ENCODE measurements around the gene ATG3. TPM values are rescaled to one million over a fixed set of nuclear protein-coding genes. Genes with fewer than 3 reads are reported as not detected.
A peak's percentile ranks its signal among the peaks of the same experiment; 100 is the strongest.

Gene ATG3
- total RNA-seq, 1 experiment from 2014 or later, result 75.1 TPM

GRCh38 chr3:112583105-112583504 lies 21.3 kb upstream of the ATG3 start:
- in situ Hi-C loops (cut with HindIII; ENCODE audit: low pct_unique_long_range_greater_than_20kb, low sequenced_read_pairs), result no loop called here
- no peak overlapping the region for H3K4me3 ChIP-seq (ENCODE audit: low read depth in 2 of 2, low read length in 2 of 2)
- H3K9me3 ChIP-seq (ENCODE audit: control insufficient read depth, insufficient read depth, low read depth, low read length), result no peaks in the 10 kb centered on the region
- no peak for TF ChIP-seq SIN3A (IDR thresholded peaks at IDR 0.05; ENCODE audit: borderline replicate concordance, insufficient read depth, low read depth, low read length)
- no peak for TF ChIP-seq REST (IDR thresholded peaks at IDR 0.05; ENCODE audit: insufficient read depth in 1 of 2, low read depth in 2 of 2, low read length in 1 of 2)
- no peak for TF ChIP-seq POLR2AphosphoS5 (IDR thresholded peaks at IDR 0.05; ENCODE audit: low read depth, low read length)
- no peak for TF ChIP-seq TCF7L2 (IDR thresholded peaks at IDR 0.05; ENCODE audit: low read depth, low read length)
- intact Hi-C loops (cut with micrococcal nuclease; ENCODE audit: unreplicated experiment), result loop anchor here (5.0 kb wide), 1 partner anchor 399 kb away; no protein-coding TSS in a partner anchor
- H3K27me3 ChIP-seq (ENCODE audit: control insufficient read depth, insufficient read depth, low read length), result no peaks in the 10 kb centered on the region
- no peaks in the 10 kb centered on the region for H3K4me1 ChIP-seq (ENCODE audit: control insufficient read depth, insufficient read depth, low read length)
- peaks cover 16% of the 10 kb centered on the region for H3K36me3 ChIP-seq (ENCODE audit: control insufficient read depth, insufficient read depth, low read length)
- no peak overlapping the region for H3K27ac ChIP-seq (ENCODE audit: low read length)
- BruUV-seq (replicated peaks), result no TSS peak
- CTCF ChIA-PET, result no interaction called here
- no peak for ATAC-seq
- POLR2A ChIA-PET, result no interaction called here
- no peak for DNase-seq (ENCODE audit: low read depth, low spot score)

GRCh38 chr3:112582244-112582874 lies 20.6 kb upstream of the ATG3 start:
- H3K27me3 ChIP-seq (ENCODE audit: control insufficient read depth, insufficient read depth, low read length), result no peaks in the 10 kb centered on the region
- ATAC-seq (no peak; the same call in 1 of the 2 replicates), DNase-seq (ENCODE audit: low read depth, low spot score) (peak; percentile 27)
- CTCF ChIA-PET, result interaction anchor here (0.8 kb wide), 1 partner anchor 24 kb away, joined by 3 read pairs; no protein-coding TSS in a partner anchor
- peaks cover 18% of the 10 kb centered on the region for H3K36me3 ChIP-seq (ENCODE audit: control insufficient read depth, insufficient read depth, low read length)
- BruUV-seq (replicated peaks), result no TSS peak
- no peak overlapping the region for H3K4me3 ChIP-seq (ENCODE audit: low read depth in 2 of 2, low read length in 2 of 2)
- intact Hi-C loops (cut with micrococcal nuclease; ENCODE audit: unreplicated experiment), result loop anchor here (5.0 kb wide), 1 partner anchor 400 kb away; no protein-coding TSS in a partner anchor
- in situ Hi-C loops (cut with HindIII; ENCODE audit: low pct_unique_long_range_greater_than_20kb, low sequenced_read_pairs), result no loop called here
- POLR2A ChIA-PET, result no interaction called here
- TF ChIP-seq CTCF (IDR thresholded peaks at IDR 0.05), result peak; percentile 74; the same call in 1 of the 2 replicates
- no peak for TF ChIP-seq POLR2AphosphoS5 (IDR thresholded peaks at IDR 0.05; ENCODE audit: low read depth, low read length)
- no peak overlapping the region for H3K27ac ChIP-seq (ENCODE audit: low read length)
- H3K9me3 ChIP-seq (ENCODE audit: control insufficient read depth, insufficient read depth, low read depth, low read length), result no peaks in the 10 kb centered on the region
- no peaks in the 10 kb centered on the region for H3K4me1 ChIP-seq (ENCODE audit: control insufficient read depth, insufficient read depth, low read length)

GRCh38 chr3:112579697-112580096 lies 17.9 kb upstream of the ATG3 start:
- CTCF ChIA-PET, result no interaction called here

More at GRCh38 chr3:112579697-112580096, 17.9 kb upstream of the ATG3 start:
- H3K36me3 ChIP-seq (ENCODE audit: control insufficient read depth, insufficient read depth, low read length), result peaks cover 19% of the 10 kb centered on the region
- no peaks in the 10 kb centered on the region for H3K4me1 ChIP-seq (ENCODE audit: control insufficient read depth, insufficient read depth, low read length)
- in situ Hi-C loops (cut with HindIII; ENCODE audit: low pct_unique_long_range_greater_than_20kb, low sequenced_read_pairs) (no loop called here), intact Hi-C loops (cut with micrococcal nuclease; ENCODE audit: unreplicated experiment) (loop anchor here (5.0 kb wide), 1 partner anchor 403 kb away; no protein-coding TSS in a partner anchor)
- TF ChIP-seq REST (IDR thresholded peaks at IDR 0.05; ENCODE audit: insufficient read depth in 1 of 2, low read depth in 2 of 2, low read length in 1 of 2) (no peak), POLR2AphosphoS5 (IDR thresholded peaks at IDR 0.05; ENCODE audit: low read depth, low read length) (no peak), CTCF (IDR thresholded peaks at IDR 0.05) (no peak), TCF7L2 (IDR thresholded peaks at IDR 0.05; ENCODE audit: low read depth, low read length) (no peak), SIN3A (IDR thresholded peaks at IDR 0.05; ENCODE audit: borderline replicate concordance, insufficient read depth, low read depth, low read length) (no peak)
- H3K4me3 ChIP-seq (ENCODE audit: low read depth in 2 of 2, low read length in 2 of 2), result no peak overlapping the region
- DNase-seq (ENCODE audit: low read depth, low spot score) (no peak), ATAC-seq (no peak)
- H3K27me3 ChIP-seq (ENCODE audit: control insufficient read depth, insufficient read depth, low read length), result no peaks in the 10 kb centered on the region
- no TSS peak for BruUV-seq (replicated peaks)
- POLR2A ChIA-PET, result no interaction called here
- H3K27ac ChIP-seq (ENCODE audit: low read length), result no peak overlapping the region
- no peaks in the 10 kb centered on the region for H3K9me3 ChIP-seq (ENCODE audit: control insufficient read depth, insufficient read depth, low read depth, low read length)
